Fibroblast of the aortic adventitia (primary cell): ENCODE results near the gene LTBP1. TPM values are rescaled to one million over a fixed set of nuclear protein-coding genes. Genes with fewer than 3 reads are reported as not detected.

Experiments
- DNase-seq: peaks from one replicate; pipeline ENCODE4 v3.0.0-alpha.2; 2010; ENCODE audit warnings: low read depth
- H3K4me3 ChIP-seq: 2 replicates; pipeline ENCODE4 v1.5.1; 2011; ENCODE audit warnings: low read depth, mild to moderate bottlenecking, control low read depth, low read length, moderate library complexity
- total RNA-seq: library from RNA; depleted of rRNA; stranded (reverse); fragments of >200 nt; gene quantifications from 2 replicates; pipeline ENCODE4 v1.2.3, GENCODE V29; 2012; ENCODE audit warnings: low replicate concordance
- TF ChIP-seq, protein P1 (sequence below): IDR thresholded peaks from 2 replicates; pipeline ENCODE4 v1.5.1; 2011; ENCODE audit warnings: mild to moderate bottlenecking, low read length, control low read depth, inconsistent platforms; ENCODE audit not compliant: insufficient read depth

Gene LTBP1
- total RNA-seq, 1 donor, result 947 TPM

- no peak overlapping the region for H3K4me3 ChIP-seq
- DNase-seq, result no peak
- TF ChIP-seq, protein P1, sequence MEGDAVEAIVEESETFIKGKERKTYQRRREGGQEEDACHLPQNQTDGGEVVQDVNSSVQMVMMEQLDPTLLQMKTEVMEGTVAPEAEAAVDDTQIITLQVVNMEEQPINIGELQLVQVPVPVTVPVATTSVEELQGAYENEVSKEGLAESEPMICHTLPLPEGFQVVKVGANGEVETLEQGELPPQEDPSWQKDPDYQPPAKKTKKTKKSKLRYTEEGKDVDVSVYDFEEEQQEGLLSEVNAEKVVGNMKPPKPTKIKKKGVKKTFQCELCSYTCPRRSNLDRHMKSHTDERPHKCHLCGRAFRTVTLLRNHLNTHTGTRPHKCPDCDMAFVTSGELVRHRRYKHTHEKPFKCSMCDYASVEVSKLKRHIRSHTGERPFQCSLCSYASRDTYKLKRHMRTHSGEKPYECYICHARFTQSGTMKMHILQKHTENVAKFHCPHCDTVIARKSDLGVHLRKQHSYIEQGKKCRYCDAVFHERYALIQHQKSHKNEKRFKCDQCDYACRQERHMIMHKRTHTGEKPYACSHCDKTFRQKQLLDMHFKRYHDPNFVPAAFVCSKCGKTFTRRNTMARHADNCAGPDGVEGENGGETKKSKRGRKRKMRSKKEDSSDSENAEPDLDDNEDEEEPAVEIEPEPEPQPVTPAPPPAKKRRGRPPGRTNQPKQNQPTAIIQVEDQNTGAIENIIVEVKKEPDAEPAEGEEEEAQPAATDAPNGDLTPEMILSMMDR, result no peak
These were observed 46.3 kb downstream of the LTBP1 start for GRCh38 chr2:32993005-32993539.

DNA sequence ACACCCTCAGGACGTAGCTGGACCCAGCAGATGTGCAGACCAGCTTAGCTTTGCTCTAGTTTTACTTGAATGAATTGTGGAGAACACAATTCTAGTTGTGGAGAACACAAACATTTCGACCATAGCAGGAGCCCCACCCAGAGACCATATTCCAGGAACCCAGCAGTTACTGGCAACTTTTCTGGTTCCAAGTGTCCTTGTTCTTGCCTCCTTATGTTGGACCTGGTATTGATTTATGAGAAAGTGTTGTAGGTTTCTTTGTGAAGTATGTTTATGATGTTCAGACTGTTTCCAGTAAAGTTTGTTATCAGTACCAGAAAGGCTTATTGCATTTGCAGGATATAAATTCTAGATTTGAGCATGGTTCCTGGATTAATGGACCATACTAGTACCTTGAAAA is 51.0 kb downstream of the LTBP1 start:
- no peak overlapping the region for H3K4me3 ChIP-seq
- TF ChIP-seq, protein P1, result no peak
- no peak for DNase-seq

- DNase-seq, result no peak
- TF ChIP-seq, protein P1, result no peak
- H3K4me3 ChIP-seq, result no peak overlapping the region
These were observed 54.2 kb downstream of the LTBP1 start for GRCh38 chr2:33000986-33001385.

DNA sequence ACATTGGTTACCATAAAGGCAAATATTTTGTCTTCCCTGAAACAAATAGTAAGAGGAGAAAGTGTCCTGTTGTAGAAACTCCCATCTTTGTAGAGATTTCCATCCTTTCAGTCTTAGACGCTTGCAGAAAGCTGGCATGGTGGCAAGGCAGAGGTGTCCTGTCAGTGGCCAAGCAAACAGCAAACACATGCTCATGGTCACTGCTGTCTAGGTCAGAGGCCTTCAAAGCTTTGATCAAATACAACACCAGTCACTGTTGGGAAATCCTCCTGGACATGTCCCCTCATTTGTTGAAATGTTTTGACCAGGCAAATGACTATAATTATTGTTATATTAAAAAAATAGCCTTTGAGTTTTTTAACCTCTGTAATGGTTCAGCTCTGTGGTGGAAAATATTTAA is 55.1 kb downstream of the LTBP1 start:
- DNase-seq, result no peak

GRCh38 chr2:33002863-33003262 is 56.1 kb downstream of the LTBP1 start:
- H3K4me3 ChIP-seq, result no peak overlapping the region
- DNase-seq, result no peak
- TF ChIP-seq, protein P1, result no peak

More for the DNA sequence above, 55.1 kb downstream of the LTBP1 start:
- TF ChIP-seq, protein P1, result no peak
- H3K4me3 ChIP-seq, result no peak overlapping the region

DNA sequence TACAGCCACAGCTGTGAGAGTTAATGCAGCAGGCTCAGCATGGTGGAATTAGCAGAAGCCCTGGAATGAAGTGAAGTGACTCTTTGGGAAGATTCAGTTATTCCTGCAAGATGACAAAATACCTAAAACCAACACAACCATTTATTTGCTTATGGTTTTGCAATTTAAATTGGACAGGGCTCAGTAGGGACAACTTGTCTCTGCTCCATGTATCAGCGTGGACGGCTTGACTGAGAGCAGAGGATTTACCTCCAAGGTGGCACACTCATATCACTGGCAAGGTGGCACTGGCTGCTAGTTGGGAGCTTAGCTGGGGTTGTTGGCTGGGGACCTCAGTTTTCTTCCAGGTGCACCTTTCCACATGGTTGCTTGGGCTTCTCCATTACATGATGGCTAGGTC is 58.3 kb downstream of the LTBP1 start:
- TF ChIP-seq, protein P1, result no peak
- no peak for DNase-seq
- no peak overlapping the region for H3K4me3 ChIP-seq

- H3K4me3 ChIP-seq, result no peak overlapping the region
- DNase-seq, result no peak
- TF ChIP-seq, protein P1, result no peak
These were observed 62.0 kb downstream of the LTBP1 start for GRCh38 chr2:33008716-33009115.
